ENCODE measurements around the gene BLOC1S4. TPM values are rescaled to one million over a fixed set of nuclear protein-coding genes. Genes with fewer than 3 reads are reported as not detected.

Gene BLOC1S4
- total RNA-seq, 1 experiment from 2014 or later, result 14.9 TPM

GRCh38 chr4:6680372-6681034, 35.5 kb upstream of the BLOC1S4 start:
- no peak overlapping the region for H3T11ph ChIP-seq (ENCODE audit: low read length)
- H3K23me2 ChIP-seq (ENCODE audit: insufficient read length, low read depth, low read length, poor library complexity, severe bottlenecking), result no peaks in the 10 kb centered on the region
- H3K36me3 Mint-ChIP-seq (ENCODE audit: insufficient read depth in 1 of 3, low read depth in 3 of 3), result peaks cover 22 to 26% (median 23%) of the 10 kb centered on the region in 3 experiments; a peak in 6 of 7 replicates
- peaks cover 7% of the 10 kb centered on the region for H3K27me3 Mint-ChIP-seq (ENCODE audit: low read depth)
- H2AFZ ChIP-seq (ENCODE audit: low read length), result no peak overlapping the region
- no peak overlapping the region for H3K23ac ChIP-seq (ENCODE audit: insufficient read length, low read depth, low read length)
- no peak overlapping the region for H3K4me3 Mint-ChIP-seq
- peaks cover 15 to 18% of the 10 kb centered on the region in 2 experiments for H3K4me1 Mint-ChIP-seq
- H2AK5ac ChIP-seq (ENCODE audit: insufficient read length, low read length), result no peak overlapping the region
- H2BK20ac ChIP-seq (ENCODE audit: low read depth, low read length, poor library complexity, severe bottlenecking), result no peak overlapping the region
- H3K27me3 ChIP-seq (ENCODE audit: insufficient read depth, low read length), result no peaks in the 10 kb centered on the region
- H3K4me2 ChIP-seq (ENCODE audit: insufficient read depth, insufficient read length, low read length), result no peak overlapping the region
- peaks cover 7% of the 10 kb centered on the region; the same call in 1 of the 2 replicates for H3K79me2 ChIP-seq (ENCODE audit: insufficient read depth, low read length)
- no peak overlapping the region for H2BK5ac ChIP-seq (ENCODE audit: insufficient read length, low read length)
- no peak overlapping the region for H4K8ac ChIP-seq (replicated peaks; ENCODE audit: insufficient read length, low read depth, low read length)
- peak; percentile 80 for DNase-seq
- no peak overlapping the region for H3K27ac Mint-ChIP-seq
- no peak overlapping the region for H3K9ac ChIP-seq (ENCODE audit: extremely low read depth, insufficient read length, low read length)
- no peak overlapping the region for H3K14ac ChIP-seq (ENCODE audit: insufficient read depth, low read length)
- H4K91ac ChIP-seq (ENCODE audit: insufficient read length, low read depth, low read length), result no peak overlapping the region
- peaks cover 6% of the 10 kb centered on the region for H3K79me1 ChIP-seq (ENCODE audit: insufficient read depth, low read depth, low read length, poor library complexity, severe bottlenecking)
- no peak overlapping the region for H3K18ac ChIP-seq (ENCODE audit: insufficient read length, low read depth, low read length)
- H3K9me3 ChIP-seq (ENCODE audit: control insufficient read depth, low read depth, low read length), result no peaks in the 10 kb centered on the region
- no CpG with 5 or more reads among the region's 10 CpGs for WGBS (ENCODE audit: extremely low coverage, insufficient read length, low lambda C conversion rate)
- no peak overlapping the region for H3K27ac ChIP-seq (ENCODE audit: insufficient read length, low read depth, low read length)
- H3K9me3 Mint-ChIP-seq, result no peaks in the 10 kb centered on the region; a peak in 3 of 5 replicates
- no peak overlapping the region for H2BK12ac ChIP-seq (ENCODE audit: insufficient read length, low read depth, low read length)
- peak; percentile 76 for TF ChIP-seq CTCF (conservative IDR thresholded peaks at IDR 0.05)
- H2BK120ac ChIP-seq (ENCODE audit: low read depth, low read length, poor library complexity, severe bottlenecking), result no peak overlapping the region
- H4K5ac ChIP-seq (ENCODE audit: insufficient read length, low read depth, low read length), result no peak overlapping the region
- H2BK15ac ChIP-seq (ENCODE audit: low read depth, low read length), result no peak overlapping the region
- H3K4me1 ChIP-seq (ENCODE audit: insufficient read depth, low read length), result peaks cover 3% of the 10 kb centered on the region; the same call in 1 of the 2 replicates
- no peaks in the 10 kb centered on the region for H4K20me1 ChIP-seq (ENCODE audit: control insufficient read depth, insufficient read depth, insufficient read length)
- no peak overlapping the region for H3K4ac ChIP-seq (ENCODE audit: low read depth, low read length)
- H3K56ac ChIP-seq (ENCODE audit: insufficient read length, low read depth, low read length), result no peak overlapping the region
